Parathyroid adenoma (tissue), 2 donors: ENCODE data around the gene OTOP3.

Experiments used
- H2AFZ ChIP-seq: fragments of 300-600 bp; sonication (generic); one replicate; pipeline ENCODE4 v1.7.0; 2017; ENCODE audit warnings: antibody characterized with exemption, mild to moderate bottlenecking
- H3K27ac ChIP-seq: fragments of 300-600 bp; sonication (generic); one replicate; pipeline ENCODE4 v1.7.0; 2017
- H3K27me3 ChIP-seq: fragments of 300-600 bp; sonication (generic); one replicate; pipeline ENCODE4 v1.7.0; 2017; ENCODE audit warnings: low read length; ENCODE audit not compliant: control insufficient read depth, insufficient read depth
- H3K36me3 ChIP-seq: fragments of 300-600 bp; sonication (generic); one replicate; pipeline ENCODE4 v1.7.0; 2017; ENCODE audit warnings: low read length; ENCODE audit not compliant: control insufficient read depth, insufficient read depth
- H3K4me1 ChIP-seq: fragments of 300-600 bp; sonication (generic); one replicate; pipeline ENCODE4 v1.7.0; 2017; ENCODE audit warnings: control low read depth
- H3K4me2 ChIP-seq: fragments of 300-600 bp; sonication (generic); one replicate; pipeline ENCODE4 v1.7.0; 2017; ENCODE audit warnings: low read length
- H3K4me3 ChIP-seq: fragments of 300-600 bp; sonication (generic); one replicate; pipeline ENCODE4 v1.7.0; 2017; ENCODE audit warnings: low read depth, low read length
- H3K79me2 ChIP-seq: fragments of 300-600 bp; sonication (generic); one replicate; pipeline ENCODE4 v1.7.0; 2017; ENCODE audit warnings: control low read depth
- H3K9ac ChIP-seq: fragments of 300-600 bp; sonication (generic); one replicate; pipeline ENCODE4 v1.7.0; 2017; ENCODE audit warnings: mild to moderate bottlenecking
- H3K9me3 ChIP-seq: fragments of 300-600 bp; sonication (generic); one replicate; pipeline ENCODE4 v1.7.0; 2017; ENCODE audit warnings: low read length; ENCODE audit not compliant: control insufficient read depth
- TF ChIP-seq, protein P1 (sequence below): fragments of 300-600 bp; sonication (generic); IDR thresholded peaks from one replicate; pipeline ENCODE4 v1.7.0; 2017; ENCODE audit warnings: antibody characterized with exemption, mild to moderate bottlenecking
- donor health status: primary hyperparathyroidism.

Gene OTOP3

DNA sequence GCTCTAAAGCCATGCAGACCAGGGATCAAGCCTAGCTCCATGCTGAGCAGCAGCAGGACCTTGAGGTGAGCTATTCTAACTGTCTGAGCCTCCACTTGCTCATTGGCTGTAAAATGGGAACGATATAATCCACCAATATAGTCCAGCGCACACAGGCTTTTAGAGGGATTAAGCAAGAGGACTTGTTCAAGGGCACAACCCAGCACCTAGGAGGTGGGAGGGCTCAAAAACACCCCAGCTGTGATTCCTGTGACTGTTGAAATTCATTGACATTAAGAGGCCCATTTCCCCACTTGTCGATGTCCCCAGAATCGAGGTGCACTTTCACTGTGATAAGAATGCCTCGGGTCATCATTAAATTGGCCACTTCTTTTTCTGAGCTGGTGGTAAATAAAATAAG lies 16.8 kb upstream of the OTOP3 start:
- peaks cover 7% of the 10 kb centered on the region for H3K27me3 ChIP-seq

DNA sequence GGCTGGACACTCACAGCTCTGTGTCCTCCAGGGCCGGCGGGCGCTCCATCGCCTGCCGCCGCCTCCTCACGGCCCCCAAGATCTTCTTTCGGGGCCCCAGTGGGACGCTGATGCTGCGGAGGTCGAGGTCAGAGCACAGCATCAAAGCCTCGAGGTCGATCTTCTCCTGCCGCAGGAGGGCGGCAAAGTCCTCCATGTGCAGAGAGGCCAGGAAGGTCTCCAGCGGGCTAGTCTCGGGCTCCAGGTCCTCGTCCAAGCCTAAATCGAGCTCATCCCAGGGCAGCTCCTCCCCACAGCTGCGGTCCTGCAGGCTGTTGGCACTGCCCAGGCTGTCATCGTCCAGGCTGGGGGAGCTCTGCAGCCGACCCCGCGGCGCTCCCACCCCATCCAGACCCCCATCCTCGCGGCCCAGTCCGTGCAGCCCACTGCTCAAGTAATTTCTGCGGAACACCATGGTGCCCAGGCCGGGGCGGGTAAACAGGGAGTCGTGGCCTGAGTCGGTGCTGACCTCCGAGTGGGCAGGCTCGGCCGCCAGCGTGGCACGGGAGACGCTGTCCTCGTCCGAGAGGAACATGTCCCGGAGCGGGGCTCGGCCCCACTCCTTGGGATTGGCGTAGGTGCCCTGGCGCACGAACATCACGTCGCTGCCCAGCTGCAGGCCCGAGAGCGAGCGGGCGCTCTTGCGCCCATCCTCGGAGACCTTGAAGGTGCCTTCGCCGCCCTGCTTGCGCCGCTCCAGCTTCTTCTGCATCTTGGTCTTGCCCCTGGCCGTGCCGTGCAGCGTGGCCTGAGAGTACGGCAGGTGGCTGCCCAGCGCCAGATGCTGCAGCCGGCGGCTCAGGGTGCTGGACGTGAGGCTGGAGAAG lies 16.0 kb upstream of the OTOP3 start:
- H3K79me2 ChIP-seq, result no peaks in the 10 kb centered on the region
- H3K4me1 ChIP-seq, result no peaks in the 10 kb centered on the region
- H2AFZ ChIP-seq, result peak overlapping the region; percentile 16
- no peak overlapping the region for H3K27ac ChIP-seq
- no peak overlapping the region for H3K4me3 ChIP-seq
- TF ChIP-seq, protein P1, sequence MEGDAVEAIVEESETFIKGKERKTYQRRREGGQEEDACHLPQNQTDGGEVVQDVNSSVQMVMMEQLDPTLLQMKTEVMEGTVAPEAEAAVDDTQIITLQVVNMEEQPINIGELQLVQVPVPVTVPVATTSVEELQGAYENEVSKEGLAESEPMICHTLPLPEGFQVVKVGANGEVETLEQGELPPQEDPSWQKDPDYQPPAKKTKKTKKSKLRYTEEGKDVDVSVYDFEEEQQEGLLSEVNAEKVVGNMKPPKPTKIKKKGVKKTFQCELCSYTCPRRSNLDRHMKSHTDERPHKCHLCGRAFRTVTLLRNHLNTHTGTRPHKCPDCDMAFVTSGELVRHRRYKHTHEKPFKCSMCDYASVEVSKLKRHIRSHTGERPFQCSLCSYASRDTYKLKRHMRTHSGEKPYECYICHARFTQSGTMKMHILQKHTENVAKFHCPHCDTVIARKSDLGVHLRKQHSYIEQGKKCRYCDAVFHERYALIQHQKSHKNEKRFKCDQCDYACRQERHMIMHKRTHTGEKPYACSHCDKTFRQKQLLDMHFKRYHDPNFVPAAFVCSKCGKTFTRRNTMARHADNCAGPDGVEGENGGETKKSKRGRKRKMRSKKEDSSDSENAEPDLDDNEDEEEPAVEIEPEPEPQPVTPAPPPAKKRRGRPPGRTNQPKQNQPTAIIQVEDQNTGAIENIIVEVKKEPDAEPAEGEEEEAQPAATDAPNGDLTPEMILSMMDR, result peak; percentile 52
- H3K4me2 ChIP-seq, result peak overlapping the region; percentile 37
- H3K9me3 ChIP-seq, result no peaks in the 10 kb centered on the region
- H3K36me3 ChIP-seq, result no peaks in the 10 kb centered on the region
- H3K9ac ChIP-seq, result no peak overlapping the region
- H3K27me3 ChIP-seq, result peaks cover 12% of the 10 kb centered on the region

More for the DNA sequence above, 16.8 kb upstream of the OTOP3 start:
- no peaks in the 10 kb centered on the region for H3K9me3 ChIP-seq
- H3K4me2 ChIP-seq, result no peak overlapping the region
- H3K4me1 ChIP-seq, result no peaks in the 10 kb centered on the region
- H2AFZ ChIP-seq, result no peak overlapping the region
- no peak overlapping the region for H3K27ac ChIP-seq
- H3K36me3 ChIP-seq, result no peaks in the 10 kb centered on the region
- TF ChIP-seq, protein P1, result no peak
- no peak overlapping the region for H3K4me3 ChIP-seq
- no peak overlapping the region for H3K9ac ChIP-seq
- H3K79me2 ChIP-seq, result no peaks in the 10 kb centered on the region

DNA sequence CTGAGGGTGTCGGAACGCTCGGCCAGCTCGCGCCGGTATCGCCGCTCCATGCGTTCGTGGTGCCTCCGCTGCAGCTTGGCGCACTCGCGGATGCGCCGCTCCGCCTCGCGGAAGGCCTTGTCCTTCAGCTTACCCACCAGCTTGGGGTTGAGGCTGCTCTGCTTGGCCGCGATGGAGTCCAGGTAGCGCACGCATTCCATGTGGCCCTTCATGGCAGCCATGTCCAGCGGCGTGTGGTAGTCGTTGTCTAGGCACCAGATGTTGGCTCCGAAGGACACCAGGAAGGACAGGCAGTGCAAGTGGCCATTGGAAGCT lies 15.4 kb upstream of the OTOP3 start:
- H3K27ac ChIP-seq, result no peak overlapping the region
- H3K27me3 ChIP-seq, result peaks cover 12% of the 10 kb centered on the region
- no peaks in the 10 kb centered on the region for H3K9me3 ChIP-seq
- H3K4me1 ChIP-seq, result no peaks in the 10 kb centered on the region
- H3K4me3 ChIP-seq, result no peak overlapping the region
- H3K79me2 ChIP-seq, result no peaks in the 10 kb centered on the region
- H3K9ac ChIP-seq, result no peak overlapping the region
- no peak overlapping the region for H3K4me2 ChIP-seq
- H2AFZ ChIP-seq, result peak overlapping the region; percentile 16
- no peaks in the 10 kb centered on the region for H3K36me3 ChIP-seq
- TF ChIP-seq, protein P1, result no peak

DNA sequence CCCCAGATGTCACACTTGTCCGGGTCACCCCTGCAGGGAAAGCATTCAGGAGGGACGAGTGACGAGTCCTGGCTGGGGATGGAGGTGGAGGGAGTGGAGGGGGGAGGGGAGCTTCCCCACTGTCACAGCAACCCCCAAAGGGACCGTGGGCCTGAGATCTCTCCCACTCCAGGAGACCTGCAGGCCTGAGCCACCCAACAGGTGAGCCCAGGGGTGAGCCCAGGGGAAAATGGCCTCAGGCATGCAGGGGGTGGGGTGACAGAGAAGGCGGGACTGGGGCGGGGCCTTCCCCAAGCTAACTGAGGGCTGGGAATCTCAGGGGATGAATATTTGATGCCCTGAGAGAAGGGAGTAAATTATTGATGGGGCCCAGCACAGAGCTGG lies 15.1 kb upstream of the OTOP3 start:
- Histone ChIP-seq H3K4me1 (no peaks in the 10 kb centered on the region), H3K36me3 (no peaks in the 10 kb centered on the region), H2AFZ (no peak overlapping the region), H3K9me3 (no peaks in the 10 kb centered on the region), H3K4me3 (no peak overlapping the region), H3K9ac (no peak overlapping the region), H3K27me3 (peaks cover 12% of the 10 kb centered on the region), H3K4me2 (no peak overlapping the region), H3K27ac (no peak overlapping the region), H3K79me2 (no peaks in the 10 kb centered on the region)
- TF ChIP-seq, protein P1, result no peak
